ENCODE data around the gene TRAK2. TPM values are rescaled to one million over a fixed set of nuclear protein-coding genes. Genes with fewer than 3 reads are reported as not detected.

TRAK2 gene
- total RNA-seq, 4 donors from 2014 or later = 14.3 to 45.4 (median 20.3) TPM

DNA sequence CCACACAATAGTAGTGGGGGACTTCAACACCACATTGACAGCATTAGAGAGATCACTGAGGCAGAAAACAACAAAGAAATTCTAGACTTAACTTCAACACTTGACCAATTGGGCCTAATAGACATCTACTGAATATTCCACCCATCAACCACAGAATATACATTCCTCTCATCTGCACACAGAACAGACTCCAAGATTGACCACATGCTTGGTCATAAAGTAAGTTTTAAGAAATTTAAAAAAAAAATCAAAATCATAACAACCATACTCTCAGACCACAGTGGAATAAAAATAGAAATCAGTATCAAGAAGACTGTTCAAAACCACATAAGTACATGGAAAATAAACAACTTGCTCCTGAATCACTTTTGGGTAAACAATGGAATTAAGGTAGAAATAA, 85.1 kb downstream of the TRAK2 start:
- H3K4me3 ChIP-seq = no peak overlapping the region
- no peak for DNase-seq (ENCODE audit: low spot score in 2 of 2)
- H3K9me3 ChIP-seq = no peaks in the 10 kb centered on the region
- no peaks in the 10 kb centered on the region for H3K4me1 ChIP-seq
- no peak overlapping the region for H3K27ac ChIP-seq
- no peak for TF ChIP-seq POLR2A (IDR thresholded peaks at IDR 0.05)
- TF ChIP-seq, protein P1, sequence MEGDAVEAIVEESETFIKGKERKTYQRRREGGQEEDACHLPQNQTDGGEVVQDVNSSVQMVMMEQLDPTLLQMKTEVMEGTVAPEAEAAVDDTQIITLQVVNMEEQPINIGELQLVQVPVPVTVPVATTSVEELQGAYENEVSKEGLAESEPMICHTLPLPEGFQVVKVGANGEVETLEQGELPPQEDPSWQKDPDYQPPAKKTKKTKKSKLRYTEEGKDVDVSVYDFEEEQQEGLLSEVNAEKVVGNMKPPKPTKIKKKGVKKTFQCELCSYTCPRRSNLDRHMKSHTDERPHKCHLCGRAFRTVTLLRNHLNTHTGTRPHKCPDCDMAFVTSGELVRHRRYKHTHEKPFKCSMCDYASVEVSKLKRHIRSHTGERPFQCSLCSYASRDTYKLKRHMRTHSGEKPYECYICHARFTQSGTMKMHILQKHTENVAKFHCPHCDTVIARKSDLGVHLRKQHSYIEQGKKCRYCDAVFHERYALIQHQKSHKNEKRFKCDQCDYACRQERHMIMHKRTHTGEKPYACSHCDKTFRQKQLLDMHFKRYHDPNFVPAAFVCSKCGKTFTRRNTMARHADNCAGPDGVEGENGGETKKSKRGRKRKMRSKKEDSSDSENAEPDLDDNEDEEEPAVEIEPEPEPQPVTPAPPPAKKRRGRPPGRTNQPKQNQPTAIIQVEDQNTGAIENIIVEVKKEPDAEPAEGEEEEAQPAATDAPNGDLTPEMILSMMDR (IDR thresholded peaks at IDR 0.05) = no peak
- TF ChIP-seq EP300 (IDR thresholded peaks at IDR 0.05) = no peak
- no peak for TF ChIP-seq POLR2AphosphoS5 (IDR thresholded peaks at IDR 0.05)
- no peaks in the 10 kb centered on the region for H3K27me3 ChIP-seq
- peaks cover 9% of the 10 kb centered on the region for H3K36me3 ChIP-seq

DNA sequence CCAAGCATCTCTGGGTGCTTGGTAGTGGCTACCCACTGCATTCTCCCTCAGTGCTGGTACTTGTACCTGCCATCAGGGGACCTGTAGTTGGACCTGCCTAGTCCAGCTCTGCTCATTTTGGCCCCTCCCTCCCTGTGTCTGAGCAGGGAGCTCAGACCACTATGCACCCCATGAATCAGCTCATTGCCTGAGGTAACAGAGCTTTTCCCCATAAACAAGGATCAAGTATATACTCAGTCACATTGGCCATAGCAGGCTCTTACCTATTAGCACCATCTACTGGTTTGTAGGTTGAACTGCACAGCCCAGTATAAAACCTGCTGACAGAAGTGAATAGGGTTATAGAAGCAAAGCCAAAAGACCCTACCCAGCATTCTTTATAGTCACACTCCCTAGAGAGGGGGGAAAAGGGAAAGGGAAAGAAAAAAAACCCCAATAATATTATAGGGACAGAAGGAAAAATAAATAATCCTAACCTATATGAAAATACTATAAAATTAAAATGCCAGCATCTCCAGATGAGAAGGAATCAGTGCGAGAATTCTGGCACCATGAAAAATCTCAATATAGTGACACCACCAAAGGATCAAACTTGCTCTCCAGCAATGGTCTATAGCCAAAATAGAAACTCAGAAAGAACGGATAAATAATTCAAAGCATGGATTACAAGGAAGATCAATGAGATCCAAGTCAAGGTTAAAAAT, 87.2 kb downstream of the TRAK2 start:
- Histone ChIP-seq H3K27me3 (no peaks in the 10 kb centered on the region), H3K4me3 (no peak overlapping the region), H3K4me1 (no peaks in the 10 kb centered on the region), H3K27ac (no peak overlapping the region), H3K9me3 (no peaks in the 10 kb centered on the region), H3K36me3 (peaks cover 3% of the 10 kb centered on the region)
- WGBS = 88% methylated on average over 2 of the region's 2 CpGs
- no peak for DNase-seq (ENCODE audit: low spot score in 2 of 2)
- no peak for TF ChIP-seq POLR2A (IDR thresholded peaks at IDR 0.05)
- no peak for TF ChIP-seq EP300 (IDR thresholded peaks at IDR 0.05)
- TF ChIP-seq, protein P1 (IDR thresholded peaks at IDR 0.05) = peak; percentile 63 to 67
- no peak for TF ChIP-seq POLR2AphosphoS5 (IDR thresholded peaks at IDR 0.05)

DNA sequence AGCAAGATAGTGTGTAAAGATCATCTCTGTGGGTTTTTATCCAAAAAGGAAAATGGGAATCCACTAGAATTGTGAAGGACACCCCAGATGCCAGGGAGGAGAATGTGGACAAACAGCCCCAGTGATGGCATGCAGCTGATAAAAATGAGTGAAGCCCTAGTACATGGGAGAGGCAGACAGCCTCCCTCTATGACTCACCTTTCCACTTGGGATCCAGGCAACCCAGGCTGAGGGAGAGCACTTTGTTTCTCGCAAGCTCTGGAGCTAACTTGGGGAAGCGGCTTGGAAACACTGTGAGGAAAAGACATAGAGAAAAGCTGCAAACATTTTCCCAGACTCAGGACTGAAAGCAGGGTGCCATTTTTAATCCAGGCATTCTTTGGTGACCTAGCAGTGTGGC, 88.9 kb downstream of the TRAK2 start:
- Histone ChIP-seq H3K9me3 (no peaks in the 10 kb centered on the region), H3K4me3 (no peak overlapping the region), H3K27me3 (no peaks in the 10 kb centered on the region), H3K4me1 (no peaks in the 10 kb centered on the region), H3K27ac (no peak overlapping the region), H3K36me3 (peaks cover 3% of the 10 kb centered on the region)
- no peak for DNase-seq (ENCODE audit: low spot score in 2 of 2)
- no peak for TF ChIP-seq POLR2A (IDR thresholded peaks at IDR 0.05)
- no peak for TF ChIP-seq EP300 (IDR thresholded peaks at IDR 0.05)
- TF ChIP-seq POLR2AphosphoS5 (IDR thresholded peaks at IDR 0.05) = no peak
- TF ChIP-seq, protein P1 (IDR thresholded peaks at IDR 0.05) = no peak
- WGBS = 100% methylated on average over 2 of the region's 2 CpGs

DNA sequence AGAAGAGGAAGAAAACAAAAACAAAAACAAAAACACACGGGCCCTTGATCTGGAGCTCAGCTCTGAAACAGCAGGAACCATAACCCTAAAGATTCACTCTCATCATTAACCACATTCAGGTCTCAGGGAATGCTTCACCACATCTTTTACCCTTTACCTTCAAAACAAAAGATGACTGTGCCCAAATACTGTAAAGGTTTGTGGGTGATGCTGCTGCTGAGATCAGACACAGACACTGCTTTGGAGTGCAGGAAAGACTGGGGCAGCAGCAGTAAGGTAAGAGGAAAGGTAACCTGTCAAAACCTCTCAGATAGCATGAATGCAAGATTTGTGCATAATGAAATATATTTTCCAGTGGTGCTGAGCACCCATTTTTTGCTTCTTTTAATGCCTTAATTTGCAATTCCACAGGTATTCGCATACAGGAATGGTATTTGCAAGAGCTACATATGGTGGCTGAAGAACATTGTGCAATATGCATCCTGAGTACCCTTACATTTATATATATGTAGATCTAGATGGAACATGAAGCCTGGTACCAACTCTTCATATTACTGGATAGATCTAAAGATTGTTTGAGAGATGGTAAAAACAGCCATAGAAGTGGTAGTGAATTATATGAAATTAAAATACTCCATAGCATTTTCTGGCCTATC, 90.1 kb downstream of the TRAK2 start:
- 94% methylated on average over 2 of the region's 2 CpGs for WGBS
- peaks cover 3% of the 10 kb centered on the region for H3K36me3 ChIP-seq
- no peak overlapping the region for H3K27ac ChIP-seq
- TF ChIP-seq POLR2AphosphoS5 (IDR thresholded peaks at IDR 0.05) = no peak
- no peak for DNase-seq (ENCODE audit: low spot score in 2 of 2)
- no peaks in the 10 kb centered on the region for H3K27me3 ChIP-seq
- H3K9me3 ChIP-seq = no peaks in the 10 kb centered on the region
- no peak overlapping the region for H3K4me3 ChIP-seq
- H3K4me1 ChIP-seq = no peaks in the 10 kb centered on the region

DNA sequence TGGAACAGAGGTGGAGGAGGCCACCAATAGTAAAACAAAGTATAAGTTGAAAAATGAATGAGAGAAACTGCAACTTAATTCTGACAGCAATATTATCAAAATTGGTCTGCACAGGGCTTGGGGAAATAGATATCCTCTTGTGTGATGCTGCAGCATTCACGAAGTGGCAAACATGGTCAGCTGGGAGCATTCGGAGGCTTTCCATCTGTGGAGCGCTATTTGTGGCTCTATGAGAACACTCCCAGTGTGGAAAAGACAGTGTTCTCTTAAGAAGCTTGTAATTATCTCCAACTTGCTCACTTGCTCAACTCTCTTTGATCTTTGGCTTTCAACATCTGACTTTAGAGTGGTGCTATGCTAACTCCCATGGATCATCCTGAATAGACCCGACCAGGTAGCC, 91.0 kb downstream of the TRAK2 start:
- Histone ChIP-seq H3K27ac (no peak overlapping the region), H3K27me3 (no peaks in the 10 kb centered on the region), H3K36me3 (peaks cover 3% of the 10 kb centered on the region), H3K4me1 (no peaks in the 10 kb centered on the region), H3K4me3 (no peak overlapping the region), H3K9me3 (no peaks in the 10 kb centered on the region)
- WGBS = 89% methylated on average over 4 of the region's 4 CpGs
- TF ChIP-seq EP300 (IDR thresholded peaks at IDR 0.05) = no peak
- TF ChIP-seq POLR2A (IDR thresholded peaks at IDR 0.05) = no peak
- no peak for TF ChIP-seq POLR2AphosphoS5 (IDR thresholded peaks at IDR 0.05)
- TF ChIP-seq, protein P1 (IDR thresholded peaks at IDR 0.05) = no peak
- no peak for DNase-seq (ENCODE audit: low spot score in 2 of 2)
